Neural progenitor cell (in vitro differentiated cells): Measurements from ENCODE around the gene SNX13. TPM values are rescaled to one million over a fixed set of nuclear protein-coding genes. Genes with fewer than 3 reads are reported as not detected.

Source experiments
- DNase-seq: peaks from one replicate; pipeline ENCODE4 v3.0.0-alpha.2; 2016; ENCODE audit warnings: low spot score
- H2AFZ ChIP-seq: fragments of 200-600 bp; sonication (generic); replicated peaks from 2 replicates; pipeline ENCODE4 v1.6.1; 2016; ENCODE audit warnings: antibody characterized with exemption
- H3F3A ChIP-seq: fragments of 200-600 bp; sonication (generic); 2 replicates; pipeline ENCODE4 v1.6.1; 2016; ENCODE audit warnings: antibody characterized with exemption, low read depth
- H3K27ac ChIP-seq: fragments of 200-600 bp; sonication (generic); 2 replicates; pipeline ENCODE4 v1.5.1; 2016; ENCODE audit warnings: mild to moderate bottlenecking
- H3K27me3 ChIP-seq: fragments of 200-600 bp; sonication (generic); 2 replicates; pipeline ENCODE4 v1.6.1; 2016; ENCODE audit warnings: mild to moderate bottlenecking, moderate library complexity
- H3K36me3 ChIP-seq: fragments of 200-600 bp; sonication (generic); 2 replicates; pipeline ENCODE4 v1.5.1; 2016
- H3K4me1 ChIP-seq: fragments of 200-600 bp; sonication (generic); 2 replicates; pipeline ENCODE4 v1.6.1; 2016; ENCODE audit warnings: mixed run types
- H3K4me2 ChIP-seq: fragments of 200-600 bp; sonication (generic); 2 replicates; pipeline ENCODE4 v1.6.1; 2016
- H3K4me3 ChIP-seq: fragments of 200-600 bp; sonication (generic); 2 replicates; pipeline ENCODE4 v1.5.1; 2016
- H3K79me2 ChIP-seq: fragments of 200-600 bp; sonication (generic); 2 replicates; pipeline ENCODE4 v1.6.1; 2016; ENCODE audit warnings: low read depth
- H3K9ac ChIP-seq: fragments of 200-600 bp; sonication (generic); 2 replicates; pipeline ENCODE4 v1.6.1; 2016
- H3K9me3 ChIP-seq: fragments of 200-600 bp; sonication (generic); 2 replicates; pipeline ENCODE4 v1.5.1; 2016; ENCODE audit warnings: low read depth
- H4K20me1 ChIP-seq: fragments of 200-600 bp; sonication (generic); 2 replicates; pipeline ENCODE4 v1.6.1; 2016; ENCODE audit warnings: low read depth
- H3K27ac Mint-ChIP-seq: 3 replicates; pipeline ENCODE4 v1.8.0; 2021; ENCODE audit warnings: mixed read lengths
- H3K27me3 Mint-ChIP-seq: 2 replicates; pipeline ENCODE4 v1.8.0; 2022; ENCODE audit warnings: low read depth, mild to moderate bottlenecking, inconsistent platforms, moderate library complexity, mixed read lengths; ENCODE audit not compliant: insufficient read depth
- H3K36me3 Mint-ChIP-seq: 3 replicates; pipeline ENCODE4 v1.8.0; 2021; ENCODE audit warnings: mixed read lengths
- H3K4me1 Mint-ChIP-seq: 3 replicates; pipeline ENCODE4 v1.8.0; 2021; ENCODE audit warnings: mixed read lengths
- H3K4me3 Mint-ChIP-seq: 3 replicates; pipeline ENCODE4 v1.8.0; 2021; ENCODE audit warnings: mild to moderate bottlenecking, moderate library complexity, mixed read lengths
- H3K9me3 Mint-ChIP-seq: 3 replicates; pipeline ENCODE4 v1.8.0; 2020; ENCODE audit warnings: mixed read lengths
- CTCF ChIP-seq: fragments of 200-600 bp; sonication (generic); IDR thresholded peaks from 2 replicates; pipeline ENCODE4 v1.5.1; 2017; ENCODE audit warnings: antibody characterized with exemption, mild to moderate bottlenecking
- EZH2 ChIP-seq: fragments of 200-600 bp; sonication (generic); IDR thresholded peaks from 2 replicates; pipeline ENCODE4 v1.6.1; 2017; ENCODE audit warnings: antibody characterized with exemption, mild to moderate bottlenecking, moderate library complexity
- EZH2phosphoT487 ChIP-seq: fragments of 200-600 bp; sonication (generic); IDR thresholded peaks from 2 replicates; pipeline ENCODE4 v1.6.1; 2017; ENCODE audit warnings: antibody characterized with exemption
- total RNA-seq: library from RNA; depleted of rRNA; stranded (reverse); fragments of >200 nt; gene quantifications from 2 replicates; pipeline ENCODE4 v1.2.3, GENCODE V29; 2015; ENCODE audit warnings: low replicate concordance

Gene SNX13
- total RNA-seq, 1 donor from 2014 or later = 67.5 TPM

- H3K27me3 Mint-ChIP-seq = no peaks in the 10 kb centered on the region
- no peaks in the 10 kb centered on the region for H3K36me3 ChIP-seq
- H3K4me1 Mint-ChIP-seq = no peaks in the 10 kb centered on the region
- H4K20me1 ChIP-seq = no peaks in the 10 kb centered on the region
- TF ChIP-seq EZH2phosphoT487 (no peak), EZH2 (no peak), CTCF (no peak)
- no peak for DNase-seq
- no peaks in the 10 kb centered on the region for H3K9me3 Mint-ChIP-seq
- H2AFZ ChIP-seq = no peak overlapping the region
- H3K4me2 ChIP-seq = no peak overlapping the region
- H3K79me2 ChIP-seq = no peaks in the 10 kb centered on the region
- H3K4me3 Mint-ChIP-seq = no peak overlapping the region
- no peaks in the 10 kb centered on the region for H3K9me3 ChIP-seq
- H3K27me3 ChIP-seq = no peaks in the 10 kb centered on the region
- H3K4me1 ChIP-seq = peaks cover 6% of the 10 kb centered on the region
- no peak overlapping the region for H3K9ac ChIP-seq
- no peak overlapping the region for H3K27ac ChIP-seq
- no peak overlapping the region for H3K27ac Mint-ChIP-seq
- H3K4me3 ChIP-seq = no peak overlapping the region
- H3F3A ChIP-seq = no peaks in the 10 kb centered on the region
- H3K36me3 Mint-ChIP-seq = no peaks in the 10 kb centered on the region
Measured at GRCh38 chr7:17787257-17787656, 153.0 kb downstream of the SNX13 start.

- Histone ChIP-seq H3K36me3 (no peaks in the 10 kb centered on the region), H4K20me1 (no peaks in the 10 kb centered on the region), H3K27me3 (no peaks in the 10 kb centered on the region), H3K27ac (no peak overlapping the region), H3K4me2 (no peak overlapping the region), H2AFZ (no peak overlapping the region), H3K9ac (no peak overlapping the region), H3K4me3 (no peak overlapping the region), H3K4me1 (peaks cover 6% of the 10 kb centered on the region), H3K79me2 (no peaks in the 10 kb centered on the region), H3K9me3 (no peaks in the 10 kb centered on the region), H3F3A (no peaks in the 10 kb centered on the region)
- H3K27ac Mint-ChIP-seq = no peak overlapping the region
- H3K36me3 Mint-ChIP-seq = no peaks in the 10 kb centered on the region
- DNase-seq = peak; percentile 38
- TF ChIP-seq CTCF = no peak
- no peak for TF ChIP-seq EZH2
- H3K4me3 Mint-ChIP-seq = no peak overlapping the region
- no peaks in the 10 kb centered on the region for H3K27me3 Mint-ChIP-seq
- no peaks in the 10 kb centered on the region for H3K4me1 Mint-ChIP-seq
- no peaks in the 10 kb centered on the region for H3K9me3 Mint-ChIP-seq
Measured at GRCh38 chr7:17786314-17786852, 153.9 kb downstream of the SNX13 start.

GRCh38 chr7:17782216-17782549 lies 158.1 kb downstream of the SNX13 start:
- no peak overlapping the region for H3K4me3 Mint-ChIP-seq
- DNase-seq = no peak
- Histone ChIP-seq H3K4me3 (no peak overlapping the region), H3K9me3 (no peaks in the 10 kb centered on the region), H3K36me3 (no peaks in the 10 kb centered on the region), H3K4me1 (peaks cover 6% of the 10 kb centered on the region), H3K4me2 (no peak overlapping the region), H3K27me3 (no peaks in the 10 kb centered on the region), H3K9ac (no peak overlapping the region), H3K27ac (no peak overlapping the region), H3F3A (no peaks in the 10 kb centered on the region), H4K20me1 (no peaks in the 10 kb centered on the region), H2AFZ (no peak overlapping the region), H3K79me2 (no peaks in the 10 kb centered on the region)
- H3K27ac Mint-ChIP-seq = no peak overlapping the region
- H3K9me3 Mint-ChIP-seq = no peaks in the 10 kb centered on the region
- no peak for TF ChIP-seq CTCF
- TF ChIP-seq EZH2 = no peak
- no peaks in the 10 kb centered on the region for H3K36me3 Mint-ChIP-seq
- no peaks in the 10 kb centered on the region for H3K4me1 Mint-ChIP-seq
- no peaks in the 10 kb centered on the region for H3K27me3 Mint-ChIP-seq
